Natural killer cell treated with Interleukin-12 subunit alpha and Interleukin-12 subunit beta and Interleukin-15 and Interleukin-18, amount 100 ng/mL, for 72 hours (primary cell): ENCODE measurements around the gene PTCH1. TPM values are rescaled to one million over a fixed set of nuclear protein-coding genes. Genes with fewer than 3 reads are reported as not detected.

Source experiments
- ATAC-seq, 2 donors: fragments of 150-1000 bp; cut with Tn5 transposase in 1 of 2; sonication (Bioruptor Pico), chemical (Tn5 transposase) in 1 of 2; 2 replicates each; pipeline ENCODE4 v1.10.0; 2021
- DNase-seq: peaks from one replicate; pipeline ENCODE4 v3.0.0; 2022; ENCODE audit warnings: low spot score
- H3K27ac Mint-ChIP-seq, 2 donors: 1 replicate in 1 of 2; 2 replicates in 1 of 2; pipeline ENCODE4 v1.8.0; 2022; ENCODE audit warnings: mixed read lengths in 2 of 2, mild to moderate bottlenecking in 1 of 2, moderate library complexity in 1 of 2
- H3K27me3 Mint-ChIP-seq, 2 donors: 1 replicate in 1 of 2; 2 replicates in 1 of 2; pipeline ENCODE4 v1.8.0; 2022; ENCODE audit warnings: mixed read lengths in 2 of 2
- H3K36me3 Mint-ChIP-seq: one replicate; pipeline ENCODE4 v1.8.0; 2022; ENCODE audit warnings: mixed read lengths
- H3K4me1 Mint-ChIP-seq, 2 donors: 1 replicate in 1 of 2; 2 replicates in 1 of 2; pipeline ENCODE4 v1.8.0; 2022; ENCODE audit warnings: low read depth in 2 of 2, mixed read lengths in 2 of 2, mild to moderate bottlenecking in 1 of 2
- H3K4me3 Mint-ChIP-seq: one replicate; pipeline ENCODE4 v1.8.0; 2022; ENCODE audit warnings: mixed read lengths
- H3K9me3 Mint-ChIP-seq: 2 replicates; pipeline ENCODE4 v1.8.0; 2022; ENCODE audit warnings: mixed read lengths
- total RNA-seq, 2 donors: library from RNA; stranded (reverse); gene quantifications; one replicate each; pipeline ENCODE4 v1.2.3, GENCODE V29; 2022

PTCH1 gene
- total RNA-seq, 2 donors from 2014 or later: 15.2 to 15.9 TPM

DNA sequence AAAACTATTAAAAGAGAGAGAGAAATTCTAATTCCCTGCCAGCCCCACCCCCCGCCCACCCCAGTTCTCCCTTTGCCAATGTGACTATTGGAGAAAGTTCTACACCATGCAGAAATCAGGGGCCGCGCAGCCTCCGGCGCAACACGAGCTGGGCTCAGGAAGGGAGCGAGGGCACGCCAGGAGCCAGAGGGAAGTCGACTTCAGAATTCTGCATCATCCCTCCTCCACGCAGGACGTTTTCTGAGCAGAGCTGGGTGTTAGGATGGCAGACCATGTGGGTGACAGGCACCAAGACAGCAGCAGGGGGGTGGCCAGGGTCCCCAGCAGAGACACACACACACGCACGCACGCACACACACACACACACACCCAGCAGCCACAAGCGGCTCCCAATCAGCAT lies 72.6 kb downstream of the PTCH1 start:
- H3K9me3 Mint-ChIP-seq: no peaks in the 10 kb centered on the region
- H3K4me1 Mint-ChIP-seq: peaks cover 8 to 13% of the 10 kb centered on the region in 2 donors
- DNase-seq (no peak), ATAC-seq (no peak)
- H3K36me3 Mint-ChIP-seq: no peaks in the 10 kb centered on the region
- H3K27me3 Mint-ChIP-seq: peaks cover 0 to 2% of the 10 kb centered on the region in 2 donors
- no peak overlapping the region for H3K4me3 Mint-ChIP-seq
- H3K27ac Mint-ChIP-seq: no peak overlapping the region

DNA sequence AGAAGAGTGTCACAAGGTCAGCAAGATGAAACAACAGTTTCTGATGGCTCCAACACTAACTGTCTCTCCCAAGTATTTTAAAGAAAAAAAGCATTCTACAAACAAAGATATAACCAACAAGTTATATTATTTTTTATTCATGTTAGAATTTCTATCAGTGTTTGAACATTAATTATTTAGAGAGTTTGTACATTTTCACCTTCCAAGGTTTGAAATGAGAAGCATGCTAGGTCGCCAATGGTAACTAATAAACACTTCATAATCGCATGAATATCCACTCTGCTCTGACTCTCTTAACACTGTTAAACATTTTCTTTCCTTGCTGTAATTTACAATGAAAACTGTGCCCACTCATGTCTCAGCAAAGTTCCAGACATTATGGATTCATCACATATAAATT lies 73.5 kb downstream of the PTCH1 start:
- Mint-ChIP-seq H3K36me3 (no peaks in the 10 kb centered on the region), H3K27ac (no peak overlapping the region)
- DNase-seq: no peak

DNA sequence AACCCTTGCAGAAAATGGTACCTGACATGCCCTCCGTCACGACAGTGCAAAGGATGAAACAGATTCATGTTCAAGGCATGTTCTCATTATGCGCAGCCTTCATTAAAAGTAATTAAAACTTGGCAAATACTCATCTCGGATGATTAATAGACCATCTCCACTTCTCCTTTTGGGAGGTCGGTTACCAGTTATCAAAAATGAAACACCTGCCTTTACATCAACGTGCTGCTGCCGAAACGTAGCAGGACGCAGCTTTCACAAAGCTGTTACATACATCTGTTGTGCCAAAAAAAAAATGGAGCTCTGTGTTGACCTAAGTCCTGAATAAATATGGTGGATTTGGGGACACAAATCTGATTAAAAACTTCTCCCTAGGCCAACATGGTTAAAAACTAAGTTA lies 75.7 kb downstream of the PTCH1 start:
- peaks cover 3 to 5% of the 10 kb centered on the region in 2 donors for H3K4me1 Mint-ChIP-seq
- H3K4me3 Mint-ChIP-seq: no peak overlapping the region
- H3K36me3 Mint-ChIP-seq: no peaks in the 10 kb centered on the region
- ATAC-seq (no peak), DNase-seq (no peak)
- H3K9me3 Mint-ChIP-seq: no peaks in the 10 kb centered on the region
- H3K27ac Mint-ChIP-seq: no peak overlapping the region
- H3K27me3 Mint-ChIP-seq: peaks cover 0 to 8% of the 10 kb centered on the region in 2 donors

More for the DNA sequence above, 73.5 kb downstream of the PTCH1 start:
- Mint-ChIP-seq H3K27me3 (peaks cover 0 to 2% of the 10 kb centered on the region in 2 donors), H3K9me3 (no peaks in the 10 kb centered on the region), H3K4me1 (peaks cover 5 to 7% of the 10 kb centered on the region in 2 donors), H3K4me3 (no peak overlapping the region)
- ATAC-seq: no peak

DNA sequence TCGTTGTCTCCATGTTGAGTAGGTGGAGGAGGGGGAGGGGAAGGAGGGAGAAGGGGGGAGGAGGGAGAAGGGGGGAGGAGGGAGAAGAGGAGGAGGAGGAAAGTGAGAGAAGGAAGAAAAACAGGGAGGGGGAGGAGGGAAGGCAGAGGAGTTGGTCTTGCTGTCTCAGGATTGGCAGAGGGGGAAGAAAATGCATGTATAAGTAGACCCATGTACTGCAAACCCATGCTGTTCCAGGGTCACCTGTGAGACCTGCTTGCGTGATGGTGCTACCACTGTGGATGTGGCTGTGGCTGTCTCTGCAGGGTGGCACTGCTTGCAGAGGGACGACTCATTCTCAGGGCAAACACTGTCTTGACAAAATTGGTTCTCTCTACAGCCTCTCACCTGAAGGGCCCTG lies 76.3 kb downstream of the PTCH1 start:
- Mint-ChIP-seq H3K4me3 (no peak overlapping the region), H3K27me3 (peaks cover 0 to 9% of the 10 kb centered on the region in 2 donors), H3K4me1 (peaks cover 6 to 7% of the 10 kb centered on the region in 2 donors), H3K36me3 (no peaks in the 10 kb centered on the region), H3K9me3 (peaks cover under 1% of the 10 kb centered on the region), H3K27ac (no peak overlapping the region)
- DNase-seq (no peak), ATAC-seq (no peak)

DNA sequence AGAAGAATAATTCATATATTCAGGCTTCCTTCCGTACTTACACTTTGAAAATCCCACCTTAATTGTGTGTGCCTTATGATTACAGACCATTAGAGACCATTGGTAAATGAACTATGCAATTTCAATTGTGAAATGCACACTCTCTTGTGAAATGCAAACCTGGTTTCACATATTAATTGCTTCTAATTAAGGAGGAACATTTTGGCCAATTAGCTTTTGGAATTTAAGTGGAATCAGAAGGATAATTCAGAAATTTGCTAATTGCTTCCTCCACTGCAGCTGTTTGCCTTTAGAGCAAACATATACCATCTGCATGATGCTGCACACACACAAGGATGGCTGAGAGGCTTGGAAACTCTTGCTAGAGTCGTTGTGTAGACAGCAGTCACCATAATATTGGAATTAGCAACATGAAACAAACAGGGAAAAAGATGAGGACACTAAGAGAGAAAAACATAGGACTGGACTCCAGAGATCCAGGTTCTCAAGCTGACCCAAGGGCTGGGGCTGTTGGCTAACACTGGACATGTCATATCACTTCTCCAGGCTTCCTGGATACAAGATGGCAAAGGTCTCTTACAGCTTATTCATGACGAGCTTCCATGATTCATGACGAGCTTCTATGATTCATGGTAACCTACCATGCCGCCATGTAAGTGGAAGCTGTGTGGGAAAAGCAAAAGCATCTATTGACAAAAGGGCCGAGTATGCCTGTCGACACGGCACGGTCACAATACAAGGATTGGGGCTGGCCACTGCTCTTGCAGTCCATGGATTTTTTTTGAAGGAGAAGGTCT lies 78.0 kb downstream of the PTCH1 start:
- H3K4me3 Mint-ChIP-seq: no peak overlapping the region
- H3K4me1 Mint-ChIP-seq: peaks cover 8 to 17% of the 10 kb centered on the region in 2 donors
- H3K27me3 Mint-ChIP-seq: peaks cover 10 to 17% of the 10 kb centered on the region in 2 donors
- ATAC-seq (no peak), DNase-seq (no peak)
- H3K9me3 Mint-ChIP-seq: peaks cover 5% of the 10 kb centered on the region
- no peak overlapping the region for H3K27ac Mint-ChIP-seq
- peaks cover 4% of the 10 kb centered on the region for H3K36me3 Mint-ChIP-seq

DNA sequence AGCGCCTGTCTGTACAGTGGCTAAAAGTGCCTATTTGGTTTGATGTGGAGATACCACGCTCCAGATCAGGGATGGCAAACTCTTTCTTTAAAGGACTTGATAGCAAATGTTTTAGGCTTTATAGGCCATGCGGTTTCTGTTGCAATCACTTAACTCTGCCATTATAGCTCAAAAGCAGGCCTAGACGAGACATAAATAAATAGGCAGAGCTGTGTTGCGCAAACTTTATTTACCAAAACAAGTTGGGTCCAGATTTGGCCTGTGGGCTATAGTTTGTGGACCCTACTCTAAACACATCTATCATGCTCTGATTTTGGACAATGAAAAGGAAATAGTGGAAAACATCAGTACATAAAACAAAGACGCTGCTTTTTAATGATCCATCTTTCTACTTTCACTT lies 79.2 kb downstream of the PTCH1 start:
- H3K27ac Mint-ChIP-seq: no peak overlapping the region
- H3K36me3 Mint-ChIP-seq: peaks cover 4% of the 10 kb centered on the region
- ATAC-seq (no peak), DNase-seq (no peak)
- peaks cover 8 to 17% of the 10 kb centered on the region in 2 donors for H3K4me1 Mint-ChIP-seq
- peaks cover 10 to 20% of the 10 kb centered on the region in 2 donors for H3K27me3 Mint-ChIP-seq
- no peak overlapping the region for H3K4me3 Mint-ChIP-seq
- H3K9me3 Mint-ChIP-seq: peaks cover 5% of the 10 kb centered on the region

DNA sequence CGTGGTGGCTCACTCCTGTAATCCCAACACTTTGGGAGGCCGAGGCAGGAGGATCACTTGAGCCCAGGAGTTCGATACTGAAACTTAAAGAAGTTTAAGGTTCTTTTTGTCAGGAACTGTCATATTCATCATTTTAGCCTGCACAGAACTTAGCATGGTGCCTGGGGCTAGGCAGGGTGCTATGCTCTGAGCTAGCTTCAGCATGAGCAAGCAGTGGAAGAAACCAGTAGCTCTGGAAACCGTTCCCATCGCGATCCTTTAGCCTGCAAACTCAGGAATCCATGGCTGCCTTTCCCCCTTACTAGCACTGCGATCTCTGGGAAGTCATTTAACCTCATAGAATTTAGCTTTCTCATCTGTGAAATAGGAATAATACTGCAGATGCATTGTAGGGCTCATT lies 80.4 kb downstream of the PTCH1 start:
- Mint-ChIP-seq H3K27me3 (peaks cover 14 to 24% of the 10 kb centered on the region in 2 donors), H3K4me1 (peaks cover 8 to 17% of the 10 kb centered on the region in 2 donors), H3K9me3 (peaks cover 5% of the 10 kb centered on the region), H3K4me3 (no peak overlapping the region), H3K27ac (no peak overlapping the region), H3K36me3 (peaks cover 4% of the 10 kb centered on the region)
- no peak for DNase-seq
- ATAC-seq: no peak

DNA sequence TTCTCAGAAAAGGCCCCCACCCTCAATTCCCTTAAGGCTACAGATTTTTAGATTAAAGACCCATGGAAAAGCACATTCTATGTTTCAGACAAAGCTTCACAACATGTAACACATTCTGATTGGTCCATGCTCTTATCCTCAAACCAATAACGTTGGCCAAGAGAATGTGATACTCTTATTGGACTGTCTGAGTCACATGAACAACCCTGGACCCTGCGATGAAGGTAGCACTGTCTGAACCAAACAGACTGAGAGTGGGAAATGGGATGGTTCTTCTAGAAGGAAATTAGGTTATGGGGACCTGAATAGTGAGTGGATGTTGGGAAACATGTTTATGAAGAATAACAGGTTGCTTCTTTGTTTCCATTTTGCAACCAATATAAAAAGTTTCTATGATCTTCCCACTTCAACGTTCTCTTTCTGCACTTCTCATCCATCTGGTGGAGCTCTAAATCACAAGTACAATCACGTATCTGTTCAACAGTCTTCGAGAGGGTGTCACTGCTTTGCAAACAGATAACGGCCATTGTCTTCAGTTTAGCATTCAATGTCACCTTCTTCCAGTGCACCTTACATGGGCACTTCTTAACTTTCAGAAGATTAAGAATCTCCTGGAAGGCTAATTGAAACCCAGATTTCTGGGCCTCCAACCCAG lies 81.6 kb downstream of the PTCH1 start:
- no peak for DNase-seq
- H3K27me3 Mint-ChIP-seq: peaks cover 18 to 27% of the 10 kb centered on the region in 2 donors
- no peak overlapping the region for H3K4me3 Mint-ChIP-seq
- H3K36me3 Mint-ChIP-seq: peaks cover 4% of the 10 kb centered on the region
- peaks cover 5% of the 10 kb centered on the region for H3K9me3 Mint-ChIP-seq
- no peak for ATAC-seq
- H3K27ac Mint-ChIP-seq: no peak overlapping the region
- peaks cover 8 to 17% of the 10 kb centered on the region in 2 donors for H3K4me1 Mint-ChIP-seq

DNA sequence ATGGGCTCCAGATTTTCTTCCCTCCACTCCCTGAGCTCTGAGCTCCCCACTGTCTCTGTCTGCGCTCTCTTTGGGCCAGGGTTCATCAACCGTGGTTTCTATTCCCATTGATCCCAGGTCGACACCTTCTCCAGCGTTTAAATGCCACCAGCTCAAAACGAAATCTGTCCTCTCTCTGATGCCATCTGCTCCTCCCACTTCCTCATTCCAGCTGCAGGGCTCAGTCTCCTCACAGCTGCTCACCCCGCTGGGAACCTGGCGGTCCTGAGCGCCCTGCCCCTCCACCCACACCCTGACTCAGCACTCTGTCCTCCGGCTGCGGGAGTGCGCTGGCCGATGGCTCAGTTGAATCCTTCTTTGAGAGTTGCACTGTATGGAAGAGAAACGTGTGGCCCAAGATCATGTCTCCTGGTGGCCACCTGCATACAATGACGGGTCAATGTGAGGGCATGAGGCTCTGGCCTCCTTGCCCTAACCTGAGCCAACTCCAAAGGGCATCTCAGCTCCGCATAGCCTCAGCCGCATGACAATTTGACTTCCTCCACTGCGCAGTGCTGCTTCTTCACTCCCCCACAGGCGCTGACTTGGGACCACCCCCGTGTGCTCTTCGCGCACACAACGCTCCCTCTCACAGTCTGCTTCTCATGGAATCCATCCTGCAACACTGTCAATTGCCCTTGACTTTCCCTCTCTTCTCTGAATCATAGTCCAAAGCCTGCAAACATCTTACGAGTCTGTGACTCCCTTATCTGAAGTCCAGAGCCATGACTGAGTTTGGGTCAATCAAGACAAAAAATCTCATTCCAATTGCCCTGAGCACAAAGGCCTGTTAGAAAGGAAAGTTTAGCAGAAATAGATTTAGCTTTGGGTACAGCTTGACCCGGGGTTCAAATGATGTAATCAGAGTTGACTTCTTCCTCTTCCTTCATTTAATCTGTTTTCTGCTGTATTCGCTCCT lies 82.4 kb downstream of the PTCH1 start:
- Mint-ChIP-seq H3K4me3 (no peak overlapping the region), H3K9me3 (peaks cover 8% of the 10 kb centered on the region), H3K4me1 (peaks cover 8 to 17% of the 10 kb centered on the region in 2 donors), H3K36me3 (peaks cover 4% of the 10 kb centered on the region), H3K27ac (no peak overlapping the region), H3K27me3 (peaks cover 18 to 27% of the 10 kb centered on the region in 2 donors)
- DNase-seq (no peak), ATAC-seq (peak in 1 of 2 donors; percentile 31)

DNA sequence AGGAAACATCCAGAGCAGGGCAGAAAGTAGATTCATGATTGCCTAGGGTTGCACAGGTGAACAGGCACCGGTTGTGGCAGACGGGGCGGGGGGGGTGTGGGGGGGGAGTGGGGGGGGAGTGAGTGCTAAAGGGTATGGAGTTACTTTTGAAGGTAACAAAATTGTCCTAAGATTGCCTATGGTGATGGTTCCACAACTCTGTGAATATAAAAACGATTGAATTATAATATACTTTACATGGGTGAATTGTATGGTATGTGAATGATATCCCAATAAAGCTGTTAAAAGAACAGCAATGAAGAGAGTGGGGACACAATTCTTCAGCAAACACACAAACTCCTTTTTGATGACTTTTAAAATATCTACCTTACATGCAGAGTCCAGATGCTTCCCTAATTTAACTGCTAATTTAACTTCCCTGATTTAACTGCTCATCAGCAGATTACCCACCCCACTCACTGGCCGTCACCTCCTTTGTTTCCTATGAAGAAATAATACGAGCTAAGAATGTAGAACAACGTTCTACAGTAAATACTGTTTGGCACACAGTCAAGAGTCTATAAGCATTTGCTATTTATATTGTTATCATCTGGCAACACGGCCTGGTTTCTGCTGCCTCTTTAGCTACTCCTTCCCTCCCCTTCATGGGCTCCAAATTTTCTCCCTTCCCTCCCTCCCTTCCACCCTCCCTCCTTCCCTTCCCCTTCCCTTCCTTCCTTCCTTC lies 83.5 kb downstream of the PTCH1 start:
- DNase-seq (no peak), ATAC-seq (no peak)
- Mint-ChIP-seq H3K4me3 (no peak overlapping the region), H3K27me3 (peaks cover 18 to 27% of the 10 kb centered on the region in 2 donors), H3K9me3 (peaks cover 8% of the 10 kb centered on the region), H3K4me1 (peaks cover 8 to 17% of the 10 kb centered on the region in 2 donors), H3K27ac (no peak overlapping the region), H3K36me3 (peaks cover 4% of the 10 kb centered on the region)

DNA sequence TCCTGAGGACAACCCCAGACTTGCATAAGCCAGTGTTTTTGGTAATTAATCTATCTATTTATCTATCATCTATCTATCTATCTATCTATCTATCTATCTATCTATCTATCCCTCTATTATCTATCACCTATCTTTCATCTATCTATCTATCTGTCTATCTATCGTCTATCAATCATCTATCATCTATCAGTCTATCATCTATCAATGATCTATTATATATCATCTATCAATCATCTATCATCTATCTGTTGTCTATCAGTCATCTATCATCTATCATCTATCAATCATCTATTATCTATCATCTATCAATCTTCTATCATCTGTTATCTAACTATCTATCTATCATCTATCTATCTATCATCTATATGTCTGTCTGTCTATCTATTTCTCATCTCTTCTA lies 85.5 kb downstream of the PTCH1 start:
- Mint-ChIP-seq H3K4me3 (no peak overlapping the region), H3K9me3 (peaks cover 8% of the 10 kb centered on the region), H3K27ac (no peak overlapping the region), H3K27me3 (peaks cover 18 to 21% of the 10 kb centered on the region in 2 donors), H3K36me3 (peaks cover 4% of the 10 kb centered on the region), H3K4me1 (peaks cover 9 to 18% of the 10 kb centered on the region in 2 donors)
- DNase-seq (no peak), ATAC-seq (no peak)

DNA sequence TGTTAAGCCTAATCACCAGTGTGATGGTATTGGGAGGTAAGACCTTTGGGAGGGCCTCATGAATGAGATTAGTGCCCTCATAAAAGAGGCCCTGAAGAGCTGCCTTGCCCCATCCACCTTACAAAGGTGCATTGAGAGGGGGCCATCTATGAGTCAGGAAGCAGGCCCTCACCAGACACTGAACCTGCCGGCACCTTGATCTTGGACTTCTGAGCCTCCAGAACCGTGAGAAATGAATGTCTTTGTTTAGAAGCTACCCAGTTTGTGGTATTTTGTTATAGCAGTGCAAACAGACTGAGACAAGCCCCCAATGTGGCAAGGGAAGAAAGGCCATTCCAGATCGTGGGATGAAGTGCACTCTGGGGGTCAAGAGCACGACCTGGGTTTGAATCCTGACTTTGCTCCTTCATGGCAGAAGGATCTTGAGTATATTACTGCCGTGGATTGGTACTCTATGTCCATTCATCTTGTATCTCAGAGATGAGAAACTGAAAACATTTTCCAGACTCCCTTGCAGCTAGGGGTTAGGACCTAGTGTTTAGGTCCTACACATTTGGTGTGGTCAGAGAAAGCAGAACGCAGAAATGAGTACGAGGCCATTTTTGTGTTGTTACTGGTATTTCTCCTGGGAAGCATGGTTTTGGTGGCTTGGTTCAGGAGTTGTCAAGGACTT lies 86.7 kb downstream of the PTCH1 start:
- Mint-ChIP-seq H3K36me3 (peaks cover 4% of the 10 kb centered on the region), H3K9me3 (peaks cover 4% of the 10 kb centered on the region), H3K27me3 (peaks cover 15 to 17% of the 10 kb centered on the region in 2 donors), H3K4me1 (peaks cover 4 to 17% of the 10 kb centered on the region in 2 donors), H3K4me3 (no peak overlapping the region), H3K27ac (no peak overlapping the region)
- DNase-seq (no peak), ATAC-seq (no peak)
